Adrenal gland (tissue), 12 donors: ENCODE results near the gene TRAPPC1. TPM values are rescaled to one million over a fixed set of nuclear protein-coding genes. Genes with fewer than 3 reads are reported as not detected.

Source experiments
- DNase-seq, 7 donors: peaks; one replicate each; pipeline ENCODE4 v3.0.0-alpha.2; 2019 to 2020
- H3K27ac ChIP-seq, 5 donors: fragments of 200-600 bp; sonication (generic) in 4 of 5; 1 replicate in 3 of 5; 2 replicates in 2 of 5; pipeline versions ENCODE4 v1.5.1 to v1.8.0; 2016 to 2020; ENCODE audit warnings: mild to moderate bottlenecking in 1 of 5
- H3K27me3 ChIP-seq: fragments of 200-600 bp; 2 replicates; pipeline ENCODE4 v1.8.0; 2021
- H3K36me3 ChIP-seq, 2 donors: fragments of 200-600 bp; replicated peaks in 1 of 2; 1 replicate in 1 of 2; 2 replicates in 1 of 2; pipeline versions ENCODE4 v1.5.1 to v1.8.0; 2018 to 2022
- H3K4me1 ChIP-seq, 2 donors: fragments of 200-600 bp; replicated peaks in 1 of 2; 1 replicate in 1 of 2; 2 replicates in 1 of 2; pipeline versions ENCODE4 v1.5.1 to v1.8.0; 2018 to 2021
- H3K4me3 ChIP-seq, 4 donors: fragments of 200-600 bp; sonication (generic) in 3 of 4; one replicate each; pipeline ENCODE4 v1.5.1; 2016 to 2018
- H3K9me3 ChIP-seq, 3 donors: fragments of 200-600 bp; sonication (generic) in 1 of 3; replicated peaks in 1 of 3; 1 replicate in 2 of 3; 2 replicates in 1 of 3; pipeline versions ENCODE4 v1.5.1 to v1.8.0; 2016 to 2021
- POLR2A ChIP-seq, 2 donors: fragments of 450-650 bp; IDR thresholded peaks; one replicate each; pipeline ENCODE4 v1.6.1; 2017; ENCODE audit warnings: antibody characterized with exemption in 2 of 2, mild to moderate bottlenecking in 2 of 2, moderate library complexity in 1 of 2
- WGBS, 4 donors: extraction: QIAGEN DNeasy Blood & Tissue Kit in 2 of 4; methylation state at CpG; one replicate each; pipeline versions ENCODE4 v1.1.5 to v1.1.7; 2013 to 2017; 5-methylcytosine and 5-hydroxymethylcytosine counted together
- intact Hi-C, 2 donors: fragments of 100-400 bp; cut with DNase I; formaldehyde crosslinking; loops; one replicate each; pipeline versions ENCODE4 v1.14.1 to v1.15.0; 2022 to 2023
- polyA plus RNA-seq, 3 donors: library from polyadenylated mRNA; stranded (reverse); fragments of 200-250 nt in 2 of 3; fragments of 350-450 nt in 1 of 3; fragmentation: Illumina TruSeq in 1 of 3; extraction: RNeasy Lipid Tissue Mini Kit (QIAGEN cat#74804) in 1 of 3; gene quantifications; one replicate each; pipeline ENCODE4 v1.2.3, GENCODE V29; 2013 to 2014
- total RNA-seq, 9 donors: library from RNA; depleted of rRNA in 4 of 9; stranded (reverse); fragments of >200 nt in 4 of 9; fragments of 120-200 nt in 1 of 9; fragmentation: NEBNext Ultra II Directional in 1 of 9; extraction: Animal tissue kit (Norgen Biotek cat#: 25700) in 1 of 9; gene quantifications; one replicate each; pipeline versions ENCODE4 v1.1.0 to v1.2.4, GENCODE V29; 2013 to 2023
- TF ChIP-seq, protein P1 (sequence below), 6 experiments: fragments of 450-650 bp in 4 of 6; fragments of 200-600 bp in 2 of 6; sonication (generic) in 1 of 6; IDR thresholded peaks; 1 replicate in 5 of 6; 2 replicates in 1 of 6; pipeline versions ENCODE4 v1.5.1 to v1.8.0; 2016 to 2021; ENCODE audit warnings: antibody characterized with exemption in 6 of 6, mild to moderate bottlenecking in 2 of 6, moderate library complexity in 1 of 6
- donor health status: healthy with polysubstance abuse.
- donor health status: Bipolar disorder and iron deficiency.
- donor health status: DM: yes; HTN: yes; CAD: no.
- donor health status: DM: no; HTN: no; CAD: no.
- donor health status: DM: no; HTN: no; CAD: no.
- donor health status: DM: yes; HTN: yes; CAD: no.

The TRAPPC1 gene
- total and polyA plus RNA-seq, 12 donors: 32.2 to 220 (median 121) TPM

DNA sequence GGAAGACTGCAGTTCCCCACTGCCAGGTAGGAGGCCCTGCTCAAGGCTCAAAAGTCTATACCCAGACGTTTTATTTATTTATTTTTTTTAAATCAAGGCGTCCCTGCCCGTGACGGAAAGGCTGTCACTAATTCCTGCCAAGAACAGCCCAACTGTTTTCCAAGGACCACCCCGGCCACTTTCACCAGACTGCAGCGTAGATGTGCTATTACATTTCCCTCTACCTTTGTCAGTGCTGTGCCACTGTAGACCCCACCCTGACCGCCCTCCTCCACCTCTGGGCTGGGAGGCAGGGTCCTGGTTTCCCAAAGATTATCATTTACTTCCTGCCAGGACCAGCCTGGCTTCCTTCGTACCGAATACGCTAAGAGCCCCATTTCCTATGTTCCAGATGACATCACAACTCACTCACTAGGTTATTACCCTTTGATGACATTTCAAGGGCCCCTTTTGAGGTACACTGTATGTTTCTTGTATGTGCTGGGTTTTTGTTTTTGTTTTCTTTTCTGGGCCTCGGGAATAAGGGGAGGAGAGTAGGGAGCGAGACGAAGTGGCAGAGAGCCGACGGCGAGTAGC, 9.4 kb downstream of the TRAPPC1 start:
- DNase-seq: no peak
- TF ChIP-seq, protein P1, sequence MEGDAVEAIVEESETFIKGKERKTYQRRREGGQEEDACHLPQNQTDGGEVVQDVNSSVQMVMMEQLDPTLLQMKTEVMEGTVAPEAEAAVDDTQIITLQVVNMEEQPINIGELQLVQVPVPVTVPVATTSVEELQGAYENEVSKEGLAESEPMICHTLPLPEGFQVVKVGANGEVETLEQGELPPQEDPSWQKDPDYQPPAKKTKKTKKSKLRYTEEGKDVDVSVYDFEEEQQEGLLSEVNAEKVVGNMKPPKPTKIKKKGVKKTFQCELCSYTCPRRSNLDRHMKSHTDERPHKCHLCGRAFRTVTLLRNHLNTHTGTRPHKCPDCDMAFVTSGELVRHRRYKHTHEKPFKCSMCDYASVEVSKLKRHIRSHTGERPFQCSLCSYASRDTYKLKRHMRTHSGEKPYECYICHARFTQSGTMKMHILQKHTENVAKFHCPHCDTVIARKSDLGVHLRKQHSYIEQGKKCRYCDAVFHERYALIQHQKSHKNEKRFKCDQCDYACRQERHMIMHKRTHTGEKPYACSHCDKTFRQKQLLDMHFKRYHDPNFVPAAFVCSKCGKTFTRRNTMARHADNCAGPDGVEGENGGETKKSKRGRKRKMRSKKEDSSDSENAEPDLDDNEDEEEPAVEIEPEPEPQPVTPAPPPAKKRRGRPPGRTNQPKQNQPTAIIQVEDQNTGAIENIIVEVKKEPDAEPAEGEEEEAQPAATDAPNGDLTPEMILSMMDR (IDR thresholded peaks at IDR 0.05): peak in 1 of 6 experiments; percentile 7
- TF ChIP-seq POLR2A (IDR thresholded peaks at IDR 0.05): no peak
- Histone ChIP-seq H3K4me1 (peaks cover 11% of the 10 kb centered on the region in 2 donors), H3K27ac (peak overlapping the region in 4 of 5 donors; percentile 15 to 61 (median 24)), H3K9me3 (no peaks in the 10 kb centered on the region), H3K36me3 (no peaks in the 10 kb centered on the region), H3K4me3 (peak overlapping the region in 2 of 4 donors; percentile 21 to 58), H3K27me3 (no peaks in the 10 kb centered on the region)
- intact Hi-C loops: no loop called here
- 27 to 33% (median 32%) methylated on average over 16 of the region's 16 CpGs for WGBS, 4 donors

DNA sequence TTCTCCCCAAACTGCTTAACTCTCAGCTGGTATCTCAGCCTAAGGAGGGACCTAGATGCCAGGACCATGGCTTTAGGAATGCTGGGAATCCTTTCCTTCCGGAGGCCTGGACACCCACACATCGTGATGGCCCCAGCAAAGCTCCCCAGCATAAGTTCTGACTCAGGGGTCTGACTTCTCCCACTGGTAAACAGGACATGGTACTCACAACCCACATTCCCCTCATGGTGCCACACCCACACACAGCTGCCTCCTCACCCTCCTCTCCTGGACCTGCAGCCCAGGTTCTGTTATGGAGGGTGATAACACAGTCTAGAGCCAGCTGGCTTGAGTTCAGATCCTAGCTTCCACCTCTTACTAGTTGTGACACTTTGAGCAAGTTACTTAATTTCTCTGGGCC, 14.9 kb downstream of the TRAPPC1 start:
- intact Hi-C loops: loop anchor here in 1 of 2 donors (10.0 kb wide), 1 partner anchor 52 kb away; no protein-coding TSS in a partner anchor
- no peaks in the 10 kb centered on the region for H3K27me3 ChIP-seq
- TF ChIP-seq, protein P1 (IDR thresholded peaks at IDR 0.05): no peak
- TF ChIP-seq POLR2A (IDR thresholded peaks at IDR 0.05): no peak
- WGBS, 4 donors: 60 to 85% (median 75%) methylated on average over 1 to 2 of the region's 2 CpGs
- DNase-seq: no peak
- peaks cover 0 to 4% of the 10 kb centered on the region in 2 donors for H3K36me3 ChIP-seq
- H3K4me1 ChIP-seq: peaks cover 10 to 25% of the 10 kb centered on the region in 2 donors
- peak overlapping the region in 2 of 5 donors; percentile 96 for H3K27ac ChIP-seq
- no peak overlapping the region for H3K4me3 ChIP-seq
- no peaks in the 10 kb centered on the region for H3K9me3 ChIP-seq

DNA sequence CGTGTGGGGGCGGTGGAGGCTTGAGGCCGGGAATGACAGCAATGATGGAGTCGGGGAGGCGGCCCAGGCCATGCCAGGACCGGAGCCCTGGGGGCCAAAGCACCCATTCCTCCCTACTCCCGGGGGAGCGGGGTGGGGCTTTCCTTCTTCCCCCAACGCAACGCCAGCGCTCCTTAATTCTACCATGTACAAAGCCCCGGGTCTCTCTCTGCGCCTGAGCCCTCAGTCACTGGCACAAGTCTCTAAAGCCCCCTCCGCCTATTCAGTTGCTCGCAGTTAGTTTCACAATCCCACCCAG, 15.4 kb downstream of the TRAPPC1 start:
- Histone ChIP-seq H3K27me3 (no peaks in the 10 kb centered on the region), H3K4me3 (peak overlapping the region in 2 of 4 donors; percentile 24 to 55), H3K9me3 (no peaks in the 10 kb centered on the region), H3K27ac (peak overlapping the region in 4 of 5 donors; percentile 81 to 96 (median 88)), H3K4me1 (peaks cover 10 to 25% of the 10 kb centered on the region in 2 donors), H3K36me3 (peaks cover 0 to 9% of the 10 kb centered on the region in 2 donors)
- intact Hi-C loops: loop anchor here in 1 of 2 donors (10.0 kb wide), 1 partner anchor 52 kb away; no protein-coding TSS in a partner anchor
- 42 to 61% (median 51%) methylated on average over 9 to 15 of the region's 15 CpGs for WGBS, 4 donors
- no peak for DNase-seq
- TF ChIP-seq, protein P1 (IDR thresholded peaks at IDR 0.05): no peak

DNA sequence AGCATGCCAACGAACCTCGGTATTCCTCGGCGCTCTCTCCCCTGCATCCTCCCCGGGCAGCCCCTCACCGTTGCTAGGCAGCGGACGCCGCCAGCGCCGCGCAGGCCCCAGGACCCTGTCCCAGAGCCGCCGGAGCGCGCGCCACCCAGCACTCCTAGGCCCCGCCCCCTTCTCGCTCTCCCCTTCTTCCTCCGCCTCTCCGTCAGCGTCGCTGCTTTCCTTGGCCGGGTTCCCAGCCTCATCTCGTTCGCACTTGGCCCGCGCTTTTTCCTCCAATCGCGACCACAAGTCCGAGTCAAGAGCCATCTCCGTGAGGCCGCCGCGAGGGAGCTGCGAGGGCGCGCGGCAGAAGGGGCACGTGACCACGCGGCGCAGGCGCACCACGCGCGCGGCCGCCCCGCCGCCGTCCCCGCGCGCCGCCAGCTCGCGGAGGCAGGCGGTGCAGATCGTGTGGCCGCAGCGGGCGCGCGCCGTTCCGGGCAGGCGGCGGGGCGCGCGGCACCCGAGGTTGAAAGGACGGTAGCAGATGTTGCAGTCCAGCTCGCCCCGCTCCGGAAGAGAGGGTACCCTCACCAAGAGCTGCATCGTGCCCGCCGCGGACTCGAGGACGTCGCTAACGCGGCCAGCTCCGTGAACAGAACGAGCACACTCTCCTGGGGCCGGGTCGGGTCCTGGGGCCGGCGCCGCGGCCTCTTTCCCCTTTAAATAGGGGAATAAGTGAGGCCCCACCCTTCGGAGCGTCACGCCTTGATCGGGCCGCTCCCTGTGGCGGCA, 15.9 kb downstream of the TRAPPC1 start, which contains the start of gene RNF227:
Gene RNF227 (minus strand): TSS at position 679 of the 774 bp plus-strand sequence. CDS start 94 bp downstream, at position 585.
- Histone ChIP-seq H3K36me3 (peaks cover 0 to 14% of the 10 kb centered on the region in 2 donors), H3K27ac (peak within 1 kb of the TSS in 4 of 5 donors; percentile 81 to 96 (median 88)), H3K27me3 (no peaks in the 10 kb centered on the region), H3K4me3 (peak within 1 kb of the TSS in 3 of 4 donors; percentile 18 to 55 (median 33)), H3K4me1 (peaks cover 10 to 25% of the 10 kb centered on the region in 2 donors), H3K9me3 (no peaks in the 10 kb centered on the region)
- WGBS, 4 donors: 1 to 2% (median 1%) methylated on average over 36 to 100 of the region's 100 CpGs
- TF ChIP-seq, protein P1 (IDR thresholded peaks at IDR 0.05): peak in 1 of 6 experiments; percentile 9
- TF ChIP-seq POLR2A (IDR thresholded peaks at IDR 0.05): peak; percentile 32 to 37
- peak; percentile 89 to 96 (median 92) for DNase-seq
- intact Hi-C loops: loop anchor here in 1 of 2 donors (10.0 kb wide), 1 partner anchor 51 kb away; no protein-coding TSS in a partner anchor
